Tibial nerve (tissue), 4 donors: Measurements from ENCODE around the gene CNOT6. TPM values are rescaled to one million over a fixed set of nuclear protein-coding genes. Genes with fewer than 3 reads are reported as not detected.
A peak's percentile ranks its signal among the peaks of the same experiment; 100 is the strongest.

ENCODE experiments used
- DNase-seq, 2 donors: peaks; one replicate each; pipeline ENCODE4 v3.0.0-alpha.2; 2019; ENCODE audit warnings: low spot score in 2 of 2
- H3K27ac ChIP-seq, 4 donors: fragments of 200-600 bp; sonication (generic) in 3 of 4; one replicate each; pipeline ENCODE4 v1.5.1; 2017 to 2019; ENCODE audit warnings: mild to moderate bottlenecking in 1 of 4
- H3K27me3 ChIP-seq, 2 donors: fragments of 200-600 bp; sonication (generic) in 1 of 2; one replicate each; pipeline versions ENCODE4 v1.5.1 to v1.6.0; 2017 to 2019
- H3K36me3 ChIP-seq, 3 donors: fragments of 200-600 bp; sonication (generic); one replicate each; pipeline ENCODE4 v1.5.1; 2018 to 2019
- H3K4me1 ChIP-seq, 4 donors: fragments of 200-600 bp; sonication (generic) in 3 of 4; one replicate each; pipeline ENCODE4 v1.5.1; 2017 to 2019
- H3K4me3 ChIP-seq, 4 donors: fragments of 200-600 bp; sonication (generic) in 3 of 4; one replicate each; pipeline ENCODE4 v1.5.1; 2017 to 2019; ENCODE audit warnings: mild to moderate bottlenecking in 1 of 4, moderate library complexity in 1 of 4
- H3K9me3 ChIP-seq, 4 donors: fragments of 200-600 bp; sonication (generic) in 3 of 4; one replicate each; pipeline ENCODE4 v1.5.1; 2017 to 2019
- EP300 ChIP-seq, 2 donors: sonication (generic); formaldehyde crosslinking; IDR thresholded peaks; one replicate each; pipeline ENCODE4 v1.6.1; 2017; ENCODE audit warnings: antibody characterized with exemption in 2 of 2, mild to moderate bottlenecking in 1 of 2
- POLR2A ChIP-seq, 2 donors: fragments of 450-650 bp; IDR thresholded peaks; one replicate each; pipeline ENCODE4 v1.6.1; 2017; ENCODE audit warnings: antibody characterized with exemption in 2 of 2, mild to moderate bottlenecking in 2 of 2, moderate library complexity in 2 of 2
- WGBS, 2 donors: methylation state at CpG; one replicate each; pipeline ENCODE4 v1.1.5; 2018; 5-methylcytosine and 5-hydroxymethylcytosine counted together
- total RNA-seq, 4 donors: library from RNA; depleted of rRNA; stranded (reverse); fragments of >200 nt; gene quantifications; one replicate each; pipeline ENCODE4 v1.1.0, GENCODE V29; 2016
- TF ChIP-seq, protein P1 (sequence below), 5 experiments: fragments of 200-600 bp in 3 of 5; fragments of 450-650 bp in 2 of 5; sonication (generic) in 3 of 5; IDR thresholded peaks; one replicate each; pipeline ENCODE4 v1.5.1; 2016 to 2019; ENCODE audit warnings: antibody characterized with exemption in 5 of 5, mild to moderate bottlenecking in 3 of 5, moderate library complexity in 2 of 5

Gene CNOT6
- total RNA-seq, 4 donors from 2014 or later, result 14.0 to 18.0 (median 15.5) TPM

DNA sequence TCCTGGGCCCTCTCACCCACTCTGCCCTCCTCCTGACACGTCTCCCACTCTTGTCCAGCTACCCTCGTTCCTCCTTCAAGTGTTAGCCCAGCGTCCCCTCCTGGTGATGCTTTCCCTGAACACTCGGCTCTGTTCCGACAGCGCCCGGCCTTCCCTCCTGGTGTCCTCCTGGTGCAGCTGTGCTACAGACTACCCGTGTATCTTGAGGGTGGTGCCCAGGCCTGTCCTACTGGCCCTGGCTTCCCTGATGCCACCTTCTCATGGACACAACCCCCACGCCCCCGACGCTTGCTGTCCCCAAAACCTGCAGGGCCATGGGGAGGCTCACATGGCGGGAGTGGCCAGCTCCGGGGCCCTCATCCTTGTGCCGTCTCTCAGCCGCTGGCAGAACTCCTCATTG lies 118.5 kb downstream of the CNOT6 start:
- no peak for TF ChIP-seq POLR2A (IDR thresholded peaks at IDR 0.05)
- TF ChIP-seq, protein P1, sequence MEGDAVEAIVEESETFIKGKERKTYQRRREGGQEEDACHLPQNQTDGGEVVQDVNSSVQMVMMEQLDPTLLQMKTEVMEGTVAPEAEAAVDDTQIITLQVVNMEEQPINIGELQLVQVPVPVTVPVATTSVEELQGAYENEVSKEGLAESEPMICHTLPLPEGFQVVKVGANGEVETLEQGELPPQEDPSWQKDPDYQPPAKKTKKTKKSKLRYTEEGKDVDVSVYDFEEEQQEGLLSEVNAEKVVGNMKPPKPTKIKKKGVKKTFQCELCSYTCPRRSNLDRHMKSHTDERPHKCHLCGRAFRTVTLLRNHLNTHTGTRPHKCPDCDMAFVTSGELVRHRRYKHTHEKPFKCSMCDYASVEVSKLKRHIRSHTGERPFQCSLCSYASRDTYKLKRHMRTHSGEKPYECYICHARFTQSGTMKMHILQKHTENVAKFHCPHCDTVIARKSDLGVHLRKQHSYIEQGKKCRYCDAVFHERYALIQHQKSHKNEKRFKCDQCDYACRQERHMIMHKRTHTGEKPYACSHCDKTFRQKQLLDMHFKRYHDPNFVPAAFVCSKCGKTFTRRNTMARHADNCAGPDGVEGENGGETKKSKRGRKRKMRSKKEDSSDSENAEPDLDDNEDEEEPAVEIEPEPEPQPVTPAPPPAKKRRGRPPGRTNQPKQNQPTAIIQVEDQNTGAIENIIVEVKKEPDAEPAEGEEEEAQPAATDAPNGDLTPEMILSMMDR (IDR thresholded peaks at IDR 0.05), result no peak
- TF ChIP-seq EP300 (IDR thresholded peaks at IDR 0.05), result no peak
- 83 to 84% methylated on average over 15 of the region's 15 CpGs for WGBS, 2 donors
- H3K4me3 ChIP-seq, result no peak overlapping the region
- no peaks in the 10 kb centered on the region for H3K36me3 ChIP-seq
- no peak overlapping the region for H3K27ac ChIP-seq
- H3K27me3 ChIP-seq, result no peaks in the 10 kb centered on the region
- H3K9me3 ChIP-seq, result no peaks in the 10 kb centered on the region
- no peak for DNase-seq
- no peaks in the 10 kb centered on the region for H3K4me1 ChIP-seq

DNA sequence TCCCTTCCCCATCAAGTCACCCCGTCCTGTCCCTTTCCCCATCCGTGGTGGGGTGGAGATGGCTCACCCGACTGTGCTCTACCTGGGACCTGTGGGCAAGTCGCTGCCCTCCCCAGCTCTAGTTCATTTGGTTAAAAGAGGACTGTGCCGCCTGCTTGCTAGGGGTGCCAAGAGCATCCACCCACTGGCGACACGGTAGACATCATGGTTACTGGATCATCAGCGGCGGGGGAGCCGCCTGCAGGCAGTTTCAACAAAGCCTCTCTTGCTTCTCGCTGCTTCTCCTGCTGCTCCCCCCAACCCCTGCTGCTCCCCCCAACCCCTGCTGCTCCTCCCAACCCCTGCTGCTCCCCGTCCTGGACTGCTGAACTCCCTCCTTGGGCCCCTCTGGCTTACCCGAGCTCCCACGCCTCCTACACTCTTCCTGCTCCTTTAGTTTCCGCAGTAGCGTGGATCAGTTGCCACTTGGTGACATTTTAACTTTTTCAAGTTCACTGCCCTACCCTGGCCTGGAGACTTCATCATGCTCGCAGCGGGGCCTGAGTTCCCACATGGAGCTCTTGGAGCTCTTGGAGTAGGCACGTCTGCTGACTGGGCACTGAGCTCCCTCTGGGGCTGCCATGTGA lies 119.1 kb downstream of the CNOT6 start:
- H3K4me1 ChIP-seq, result no peaks in the 10 kb centered on the region
- 69 to 71% methylated on average over 16 to 19 of the region's 19 CpGs for WGBS, 2 donors
- H3K27ac ChIP-seq, result no peak overlapping the region
- H3K36me3 ChIP-seq, result no peaks in the 10 kb centered on the region
- no peaks in the 10 kb centered on the region for H3K9me3 ChIP-seq
- H3K4me3 ChIP-seq, result no peak overlapping the region
- no peaks in the 10 kb centered on the region for H3K27me3 ChIP-seq
- TF ChIP-seq, protein P1 (IDR thresholded peaks at IDR 0.05), result no peak
- no peak for DNase-seq

DNA sequence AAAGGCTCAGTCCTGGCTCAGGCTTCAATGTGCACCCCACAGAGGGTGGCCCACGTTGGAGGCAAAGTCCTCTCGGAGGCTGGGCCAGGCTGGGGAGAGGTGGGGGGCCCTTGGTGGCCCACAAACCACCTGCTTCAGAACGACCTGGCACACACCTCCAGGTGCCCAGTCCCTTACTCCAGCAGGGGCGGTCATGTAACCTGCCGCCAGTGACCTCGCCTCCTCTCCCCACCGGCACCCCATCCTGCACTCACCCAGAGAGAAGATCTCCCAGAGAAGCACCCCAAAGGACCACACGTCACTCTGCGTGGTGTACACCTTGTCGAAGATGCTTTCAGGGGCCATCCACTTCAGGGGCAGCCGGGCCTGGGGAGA lies 119.6 kb downstream of the CNOT6 start:
- WGBS, 2 donors, result 85 to 88% methylated on average over 11 of the region's 11 CpGs
- Histone ChIP-seq H3K9me3 (no peaks in the 10 kb centered on the region), H3K36me3 (no peaks in the 10 kb centered on the region), H3K4me1 (peaks cover 0 to 5% (median 0%) of the 10 kb centered on the region in 4 donors), H3K27ac (no peak overlapping the region), H3K4me3 (no peak overlapping the region), H3K27me3 (no peaks in the 10 kb centered on the region)
- TF ChIP-seq EP300 (IDR thresholded peaks at IDR 0.05) (no peak), POLR2A (IDR thresholded peaks at IDR 0.05) (no peak)
- TF ChIP-seq, protein P1 (IDR thresholded peaks at IDR 0.05), result no peak
- DNase-seq, result no peak

DNA sequence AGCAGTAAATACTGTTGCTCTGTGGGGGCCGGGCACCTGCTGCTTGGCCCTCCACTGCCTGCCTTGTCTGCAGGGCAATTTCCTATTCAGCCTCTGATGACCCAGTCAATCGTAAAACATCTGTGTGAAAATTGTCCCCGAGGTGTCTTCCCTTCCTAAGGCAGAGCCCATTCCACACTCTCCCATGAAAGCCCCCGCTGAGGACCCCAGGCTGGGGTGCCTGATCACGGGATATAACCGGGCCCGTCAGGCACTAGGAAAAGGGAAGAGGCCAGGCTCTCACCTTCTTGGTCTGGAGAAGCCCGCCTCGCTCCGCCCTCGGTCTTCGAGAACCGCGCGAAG lies 124.3 kb downstream of the CNOT6 start:
- Histone ChIP-seq H3K27me3 (peaks cover 0 to 7% of the 10 kb centered on the region in 2 donors), H3K9me3 (no peaks in the 10 kb centered on the region), H3K27ac (no peak overlapping the region), H3K4me1 (peaks cover 0 to 10% (median 0%) of the 10 kb centered on the region in 4 donors), H3K36me3 (no peaks in the 10 kb centered on the region), H3K4me3 (peak overlapping the region in 1 of 4 donors; percentile 23)
- TF ChIP-seq POLR2A (IDR thresholded peaks at IDR 0.05) (no peak), EP300 (IDR thresholded peaks at IDR 0.05) (no peak)
- TF ChIP-seq, protein P1 (IDR thresholded peaks at IDR 0.05), result no peak
- WGBS, 2 donors, result 25 to 28% methylated on average over 7 to 11 of the region's 15 CpGs
- no peak for DNase-seq

DNA sequence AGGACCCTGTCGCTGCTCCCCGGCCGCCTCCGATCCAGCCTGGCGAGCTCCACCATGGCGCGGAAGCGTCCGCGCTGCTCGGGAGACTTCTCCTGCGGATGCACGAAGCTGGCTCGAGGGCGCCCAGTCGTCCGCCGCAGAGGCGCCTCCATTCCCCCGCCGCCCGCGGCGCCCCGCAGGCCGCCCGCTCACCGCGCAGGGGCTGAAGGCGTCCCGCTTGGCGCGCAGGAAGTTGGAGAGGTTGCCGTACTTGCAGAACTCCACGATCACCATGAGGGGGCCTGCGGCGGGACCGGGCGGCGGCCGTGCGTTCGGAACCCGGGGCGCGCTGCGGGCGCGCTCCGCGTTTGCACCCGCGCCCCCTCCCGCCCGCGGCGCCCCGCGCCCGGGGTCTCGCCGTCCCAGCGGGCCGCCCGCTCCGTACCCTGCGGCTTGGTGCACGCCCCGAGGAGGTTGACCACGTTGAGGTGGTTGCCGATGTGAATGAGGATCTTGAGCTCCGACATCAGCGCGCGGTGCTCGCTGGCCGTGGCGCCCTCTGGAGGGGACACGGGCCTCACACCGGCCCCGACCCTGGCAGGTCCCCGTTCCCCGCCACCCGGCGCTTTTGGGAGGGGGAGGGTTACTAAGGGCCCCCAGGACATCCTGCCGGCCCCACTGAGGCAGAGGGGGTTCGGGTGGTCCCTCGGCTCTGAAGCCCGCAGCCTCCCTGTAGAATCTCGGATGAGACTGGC lies 124.8 kb downstream of the CNOT6 start:
- no peak for DNase-seq
- 23 to 28% methylated on average over 8 to 35 of the region's 90 CpGs for WGBS, 2 donors
- Histone ChIP-seq H3K36me3 (no peaks in the 10 kb centered on the region), H3K9me3 (no peaks in the 10 kb centered on the region), H3K27me3 (peaks cover 0 to 7% of the 10 kb centered on the region in 2 donors), H3K4me1 (peaks cover 0 to 10% (median 0%) of the 10 kb centered on the region in 4 donors), H3K27ac (no peak overlapping the region), H3K4me3 (peak overlapping the region in 1 of 4 donors; percentile 23)
- TF ChIP-seq, protein P1 (IDR thresholded peaks at IDR 0.05), result no peak
- TF ChIP-seq EP300 (IDR thresholded peaks at IDR 0.05) (no peak), POLR2A (IDR thresholded peaks at IDR 0.05) (no peak)
